Fibroblast of lung (primary cell): ENCODE data around the gene CFAP53.

Experiments
- EZH2 ChIP-seq: IDR thresholded peaks from 2 replicates; pipeline ENCODE4 v1.5.1; 2012; ENCODE audit warnings: low read length, control low read depth, mild to moderate bottlenecking; ENCODE audit errors: missing control alignments
- TF ChIP-seq, protein P1 (sequence below), 2 donors: IDR thresholded peaks in 1 of 2; conservative IDR thresholded peaks in 1 of 2; 1 replicate in 1 of 2; 2 replicates in 1 of 2; pipeline ENCODE4 v1.5.1; 2011 to 2012; ENCODE audit warnings: low read length in 2 of 2, control low read depth in 1 of 2, inconsistent platforms in 1 of 2, low read depth in 1 of 2, mild to moderate bottlenecking in 1 of 2

DNA sequence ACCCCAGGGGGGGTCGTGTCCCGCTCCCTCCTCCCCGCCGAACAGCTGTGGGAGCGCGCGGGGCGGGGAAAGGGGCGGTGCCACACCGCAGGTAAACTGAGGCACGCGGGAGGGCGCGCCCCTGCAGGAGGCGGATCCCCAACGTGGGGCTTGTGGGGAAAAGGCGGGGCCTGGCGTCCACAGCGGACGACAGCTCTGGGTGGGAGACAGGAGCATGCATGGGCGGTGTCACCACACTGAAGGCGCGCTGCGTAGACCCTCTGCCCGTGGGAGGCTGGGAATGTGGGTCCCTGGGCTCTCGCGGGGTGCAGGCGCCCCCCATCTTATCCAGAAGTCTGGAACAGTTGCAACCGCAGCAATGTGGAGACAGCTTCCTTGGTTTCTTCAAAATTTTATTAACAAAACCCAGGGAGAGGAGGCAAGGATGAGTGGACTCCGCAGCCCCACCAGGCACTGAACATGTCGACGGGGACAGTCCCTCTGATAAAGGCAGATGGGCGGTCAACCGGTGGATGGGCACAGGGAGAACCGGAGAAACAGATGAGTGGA is 15.8 kb upstream of the CFAP53 start:
- TF ChIP-seq, protein P1, sequence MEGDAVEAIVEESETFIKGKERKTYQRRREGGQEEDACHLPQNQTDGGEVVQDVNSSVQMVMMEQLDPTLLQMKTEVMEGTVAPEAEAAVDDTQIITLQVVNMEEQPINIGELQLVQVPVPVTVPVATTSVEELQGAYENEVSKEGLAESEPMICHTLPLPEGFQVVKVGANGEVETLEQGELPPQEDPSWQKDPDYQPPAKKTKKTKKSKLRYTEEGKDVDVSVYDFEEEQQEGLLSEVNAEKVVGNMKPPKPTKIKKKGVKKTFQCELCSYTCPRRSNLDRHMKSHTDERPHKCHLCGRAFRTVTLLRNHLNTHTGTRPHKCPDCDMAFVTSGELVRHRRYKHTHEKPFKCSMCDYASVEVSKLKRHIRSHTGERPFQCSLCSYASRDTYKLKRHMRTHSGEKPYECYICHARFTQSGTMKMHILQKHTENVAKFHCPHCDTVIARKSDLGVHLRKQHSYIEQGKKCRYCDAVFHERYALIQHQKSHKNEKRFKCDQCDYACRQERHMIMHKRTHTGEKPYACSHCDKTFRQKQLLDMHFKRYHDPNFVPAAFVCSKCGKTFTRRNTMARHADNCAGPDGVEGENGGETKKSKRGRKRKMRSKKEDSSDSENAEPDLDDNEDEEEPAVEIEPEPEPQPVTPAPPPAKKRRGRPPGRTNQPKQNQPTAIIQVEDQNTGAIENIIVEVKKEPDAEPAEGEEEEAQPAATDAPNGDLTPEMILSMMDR (conservative IDR thresholded peaks at IDR 0.05 in 1 of 2, IDR thresholded peaks at IDR 0.05 in 1 of 2; ENCODE audit: low read depth in 1 of 2, low read length in 2 of 2), result no peak
- no peak for TF ChIP-seq EZH2
